ENCODE measurements around the gene ABAT. TPM values are rescaled to one million over a fixed set of nuclear protein-coding genes. Genes with fewer than 3 reads are reported as not detected.
"Not testable (repeated sequence)": the region's sequence is repeated elsewhere in the genome, so short reads cannot be mapped to it uniquely, and the experiment has no call there.

ABAT gene
- polyA plus RNA-seq, 5 donors, result 35.0 to 41.4 (median 35.4) TPM

GRCh38 chr16:8678068-8678927 lies 3.9 kb downstream of the ABAT start:
- no peak for DNase-seq

GRCh38 chr16:8679151-8679550 lies 4.7 kb downstream of the ABAT start:
- DNase-seq, result no peak

- DNase-seq, result no peak
Observed at GRCh38 chr16:8682551-8683259, 8.3 kb downstream of the ABAT start.

- no peak for DNase-seq
Observed at GRCh38 chr16:8683640-8684039, 9.2 kb downstream of the ABAT start.

DNA sequence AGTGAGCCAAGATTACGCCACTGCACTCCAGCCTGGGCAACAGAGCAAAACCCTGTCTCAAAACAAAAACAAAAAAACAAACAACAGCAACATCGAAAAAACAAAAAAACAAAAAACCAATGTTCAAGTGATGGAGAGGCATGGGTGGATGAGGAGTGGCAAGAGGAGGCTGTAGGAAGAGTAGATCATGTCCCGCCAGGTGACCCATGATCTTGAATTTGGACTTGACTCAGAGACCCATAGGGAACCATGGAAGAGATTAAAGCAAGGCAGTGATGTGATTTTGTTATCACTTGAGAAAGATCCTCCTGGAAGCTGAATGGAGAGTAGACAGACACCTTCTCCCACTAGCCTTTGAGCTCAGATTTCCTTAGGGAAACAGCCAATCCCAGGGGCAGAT lies 11.2 kb downstream of the ABAT start:
- DNase-seq, result no peak

- no peak for DNase-seq
Observed at GRCh38 chr16:8686031-8686621, 11.7 kb downstream of the ABAT start.

- DNase-seq, result no peak
Observed at GRCh38 chr16:8686879-8687278, 12.5 kb downstream of the ABAT start.

DNA sequence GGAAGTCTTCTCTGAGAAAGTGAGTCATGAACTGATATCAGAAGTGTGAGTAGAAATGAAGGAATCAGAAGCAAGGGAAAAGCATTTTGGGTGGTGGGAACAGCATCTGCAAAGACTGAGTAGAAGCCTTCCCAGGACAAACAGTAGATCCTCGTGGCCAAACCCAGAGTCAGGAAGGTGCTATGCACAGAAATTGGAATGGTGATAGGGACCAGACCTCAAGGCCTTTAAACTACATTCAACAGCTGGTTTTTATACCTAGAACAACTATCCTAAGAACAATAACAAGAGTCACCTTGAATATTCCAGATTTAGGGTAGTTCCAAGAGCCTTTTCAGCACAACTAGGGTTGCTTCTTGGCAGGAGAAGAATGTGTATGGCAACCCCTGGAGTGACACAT lies 15.3 kb downstream of the ABAT start:
- DNase-seq, result no peak

GRCh38 chr16:8691728-8692127 lies 17.3 kb downstream of the ABAT start:
- no peak for DNase-seq

DNA sequence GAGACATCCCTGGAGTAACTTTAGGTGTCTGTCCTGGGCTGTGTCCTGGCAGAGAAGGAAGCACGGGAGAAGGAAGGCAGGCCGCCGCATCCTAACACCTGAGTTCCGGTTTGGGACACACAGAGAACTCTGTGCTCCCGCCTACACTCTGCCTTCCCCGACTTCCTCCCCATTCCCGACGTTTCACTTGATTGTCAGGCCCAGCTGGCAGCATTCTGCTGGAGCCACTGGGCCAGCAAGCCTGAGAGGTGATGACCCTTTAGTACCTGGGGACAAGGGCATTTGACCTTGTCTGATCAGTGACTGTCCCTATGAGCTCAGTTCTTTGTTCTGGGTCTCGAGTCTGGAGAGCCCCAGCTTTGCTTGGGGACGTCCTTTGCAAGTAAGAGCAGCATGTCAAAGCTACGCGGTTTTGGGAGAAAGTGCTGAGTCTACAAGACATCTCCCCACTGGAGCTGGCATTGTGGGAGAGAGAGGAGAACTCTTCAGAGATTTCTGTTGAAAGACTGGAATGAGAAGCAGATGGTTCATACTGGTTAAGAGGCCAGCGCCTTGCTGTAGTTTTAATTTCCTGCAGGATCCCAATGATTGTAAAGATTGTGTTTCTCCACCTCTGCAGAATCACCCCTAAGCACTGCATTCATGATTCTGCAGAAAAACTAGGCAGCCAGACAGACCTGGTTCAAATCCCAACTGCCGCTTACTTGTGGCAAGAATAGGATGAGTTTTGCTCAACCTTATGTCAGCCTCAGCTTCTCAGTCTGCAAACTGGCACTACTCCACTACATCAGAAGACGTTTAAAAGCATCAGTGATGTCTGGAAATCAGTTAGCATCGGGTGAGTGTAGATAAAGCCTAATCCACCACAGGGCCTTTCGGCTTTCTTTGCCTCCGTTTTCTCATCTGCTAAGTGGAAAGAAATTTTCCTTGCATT lies 20.6 kb downstream of the ABAT start:
- DNase-seq, result no peak

- DNase-seq, result no peak
Observed at GRCh38 chr16:8696880-8697279, 22.5 kb downstream of the ABAT start.

DNA sequence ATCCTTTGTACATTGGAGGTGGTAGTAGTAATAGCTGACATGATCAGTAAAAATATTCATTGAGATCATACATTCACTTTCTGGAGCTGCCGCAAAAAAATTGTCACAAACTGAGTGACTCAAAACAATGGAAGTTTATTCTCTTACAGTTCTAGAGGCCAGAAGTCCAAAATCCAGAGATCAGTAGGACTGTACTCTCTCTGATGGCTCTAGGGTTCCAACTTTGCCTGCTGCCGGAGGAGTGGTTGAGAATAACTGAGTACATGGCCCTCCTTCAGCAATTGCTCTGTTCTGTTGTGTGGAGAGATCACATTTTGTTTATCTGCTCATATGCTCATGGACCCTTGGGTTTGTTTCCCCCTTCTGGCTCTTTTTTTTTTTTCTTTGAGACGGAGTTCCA lies 23.5 kb downstream of the ABAT start:
- DNase-seq, result no peak

DNA sequence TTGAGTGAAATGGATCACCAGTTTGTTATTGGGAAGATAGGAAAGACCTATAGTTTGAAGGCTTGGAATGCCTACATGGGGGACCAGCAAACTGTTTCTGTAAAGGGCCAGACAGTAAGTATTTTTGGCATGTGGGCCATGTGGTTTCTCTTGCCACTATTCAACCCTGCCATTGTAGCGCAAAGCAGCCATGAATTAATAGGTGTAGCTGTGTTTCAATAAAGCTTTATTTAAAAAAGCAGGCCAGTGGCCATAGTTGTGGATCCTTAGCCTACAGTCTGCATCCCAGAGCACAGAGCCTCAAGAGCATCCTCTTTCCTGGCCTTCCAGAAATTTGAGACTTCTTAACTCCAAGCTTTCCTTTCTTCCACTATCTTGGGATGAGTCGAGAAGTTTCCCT lies 29.3 kb downstream of the ABAT start:
- no peak for DNase-seq

DNA sequence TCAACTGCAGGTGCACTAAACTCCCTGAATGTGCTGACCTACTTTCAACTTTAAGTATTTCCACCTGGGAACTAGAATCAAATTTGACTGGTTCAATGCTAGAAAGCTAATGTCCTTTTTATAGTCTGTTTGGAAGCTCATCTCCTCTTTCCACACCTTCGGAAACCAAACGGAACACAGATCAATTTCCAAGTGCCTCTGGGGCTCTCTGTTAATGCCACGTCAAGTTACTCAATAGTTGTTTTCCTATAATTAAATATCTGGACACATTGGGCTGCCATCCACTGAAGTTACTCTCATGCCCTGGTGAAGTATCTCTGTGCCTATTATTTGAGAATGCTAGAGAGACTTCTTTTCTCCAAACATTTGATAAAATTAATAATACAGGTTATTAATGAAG lies 29.7 kb downstream of the ABAT start:
- DNase-seq, result no peak

DNA sequence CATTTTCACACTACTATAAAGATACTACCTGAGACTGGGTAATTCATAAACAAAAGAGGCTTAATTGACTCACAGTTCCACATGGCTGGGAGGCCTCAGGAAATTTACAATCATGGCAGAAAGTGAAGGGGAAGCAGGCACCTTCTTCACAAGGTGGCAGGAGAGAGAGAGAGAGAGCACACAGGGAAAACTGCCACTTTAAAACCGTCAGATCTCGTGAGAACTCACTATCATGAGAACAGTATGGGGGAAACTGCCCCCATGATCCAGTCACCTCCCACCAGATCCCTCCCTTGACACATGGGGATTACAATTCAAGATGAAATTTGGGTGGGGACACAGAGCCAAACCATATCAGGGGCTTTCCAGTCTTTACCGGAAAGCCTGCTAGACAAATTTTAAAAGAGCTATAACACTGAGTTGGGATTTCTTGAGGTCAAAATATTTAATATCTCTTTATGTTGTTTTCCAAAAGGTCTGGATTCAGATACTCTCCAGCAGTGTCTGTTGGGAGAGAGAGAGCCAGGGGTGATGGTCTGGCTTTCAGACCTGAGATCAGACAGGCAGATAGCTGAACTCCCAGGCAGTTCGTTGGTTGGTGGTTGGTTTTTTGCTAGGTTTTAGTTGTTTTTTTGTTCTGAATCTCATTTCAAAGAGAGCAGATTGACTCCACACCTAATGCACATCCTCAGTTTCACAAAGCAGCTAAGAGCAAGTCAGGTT lies 30.8 kb downstream of the ABAT start:
- DNase-seq, result not testable (repeated sequence)

GRCh38 chr16:8708536-8708935 lies 34.1 kb downstream of the ABAT start:
- DNase-seq, result no peak

GRCh38 chr16:8712589-8713361 lies 38.4 kb downstream of the ABAT start:
- DNase-seq, result no peak

GRCh38 chr16:8713635-8714172 lies 39.3 kb downstream of the ABAT start:
- DNase-seq, result no peak

- DNase-seq, result no peak
Observed at GRCh38 chr16:8714174-8714573, 39.8 kb downstream of the ABAT start.

GRCh38 chr16:8714807-8715206 lies 40.4 kb downstream of the ABAT start:
- no peak for DNase-seq

All from right lung (tissue), 5 donors.